Astrocyte (in vitro differentiated cells and primary cell): ENCODE results near the gene HM13. TPM values are rescaled to one million over a fixed set of nuclear protein-coding genes. Genes with fewer than 3 reads are reported as not detected.

Experiments used
- DNase-seq: peaks from one replicate; pipeline ENCODE4 v3.0.0-alpha.2; 2010; ENCODE audit warnings: low read depth
- FAIRE-seq: peaks from 2 replicates; lab custom pipeline; 2011; peaks lifted over from hg19 to GRCh38; lab: Jason Lieb, UNC
- H2AFZ ChIP-seq: 2 replicates; pipeline ENCODE4 v1.6.0; 2012; ENCODE audit warnings: low read depth, low read length, inconsistent platforms
- H3K27ac ChIP-seq: 2 replicates; pipeline ENCODE4 v1.5.1; 2011; ENCODE audit warnings: low read depth, low read length, inconsistent platforms
- H3K27me3 ChIP-seq: 2 replicates; pipeline ENCODE4 v1.6.0; 2011; ENCODE audit warnings: low read length, inconsistent platforms; ENCODE audit not compliant: insufficient read depth
- H3K36me3 ChIP-seq: 2 replicates; pipeline ENCODE4 v1.5.1; 2011; ENCODE audit warnings: low read length, inconsistent platforms; ENCODE audit not compliant: insufficient read depth
- H3K4me1 ChIP-seq: 2 replicates; pipeline ENCODE4 v1.5.1; 2011; ENCODE audit warnings: low read length, inconsistent platforms; ENCODE audit not compliant: insufficient read depth
- H3K4me2 ChIP-seq: 2 replicates; pipeline ENCODE4 v1.6.0; 2012; ENCODE audit warnings: low read length, inconsistent platforms
- H3K4me3 ChIP-seq: 2 replicates; pipeline ENCODE4 v1.5.1; 2011; ENCODE audit warnings: low read depth, mild to moderate bottlenecking, low read length, inconsistent platforms; ENCODE audit not compliant: insufficient read depth
- H3K79me2 ChIP-seq: 2 replicates; pipeline ENCODE4 v1.6.0; 2012; ENCODE audit warnings: mild to moderate bottlenecking, low read length, inconsistent platforms; ENCODE audit not compliant: insufficient read depth
- H3K9ac ChIP-seq: 2 replicates; pipeline ENCODE4 v1.6.0; 2012; ENCODE audit warnings: mild to moderate bottlenecking, low read length, inconsistent platforms
- H3K9me3 ChIP-seq: 2 replicates; pipeline ENCODE4 v1.5.1; 2012; ENCODE audit warnings: low read depth, mild to moderate bottlenecking, low read length, inconsistent platforms; ENCODE audit not compliant: insufficient read depth
- H4K20me1 ChIP-seq: 2 replicates; pipeline ENCODE4 v1.6.0; 2012; ENCODE audit warnings: low read length, inconsistent platforms; ENCODE audit not compliant: insufficient read depth
- H3K27ac Mint-ChIP-seq: one replicate; pipeline ENCODE4 v1.8.0; 2021; ENCODE audit warnings: mild to moderate bottlenecking, mixed read lengths; ENCODE audit not compliant: unreplicated experiment
- H3K27me3 Mint-ChIP-seq: one replicate; pipeline ENCODE4 v1.8.0; 2021; ENCODE audit warnings: low read depth, mixed read lengths; ENCODE audit not compliant: unreplicated experiment
- H3K36me3 Mint-ChIP-seq: one replicate; pipeline ENCODE4 v1.8.0; 2021; ENCODE audit warnings: low read depth, mixed read lengths; ENCODE audit not compliant: unreplicated experiment
- H3K4me1 Mint-ChIP-seq: one replicate; pipeline ENCODE4 v1.8.0; 2021; ENCODE audit warnings: low read depth, mixed read lengths; ENCODE audit not compliant: unreplicated experiment
- H3K4me3 Mint-ChIP-seq: one replicate; pipeline ENCODE4 v1.8.0; 2021; ENCODE audit warnings: mild to moderate bottlenecking, moderate library complexity, mixed read lengths; ENCODE audit not compliant: unreplicated experiment
- H3K9me3 Mint-ChIP-seq: one replicate; pipeline ENCODE4 v1.8.0; 2021; ENCODE audit warnings: mild to moderate bottlenecking, mixed read lengths; ENCODE audit not compliant: unreplicated experiment
- EZH2 ChIP-seq: IDR thresholded peaks from 2 replicates; pipeline ENCODE4 v1.6.1; 2012; ENCODE audit warnings: mild to moderate bottlenecking, low read length, inconsistent platforms; ENCODE audit not compliant: insufficient read depth
- total RNA-seq: library from RNA; stranded (reverse); gene quantifications from 2 replicates; pipeline ENCODE4 v1.2.1, GENCODE V29; 2021
- TF ChIP-seq, protein P1 (sequence below): IDR thresholded peaks from 2 replicates; pipeline ENCODE4 v1.5.1; 2011; ENCODE audit warnings: low read depth, mild to moderate bottlenecking, inconsistent platforms, low read length, moderate library complexity; ENCODE audit not compliant: insufficient read depth

Gene HM13
- total RNA-seq, 1 donor from 2014 or later = 399 TPM

DNA sequence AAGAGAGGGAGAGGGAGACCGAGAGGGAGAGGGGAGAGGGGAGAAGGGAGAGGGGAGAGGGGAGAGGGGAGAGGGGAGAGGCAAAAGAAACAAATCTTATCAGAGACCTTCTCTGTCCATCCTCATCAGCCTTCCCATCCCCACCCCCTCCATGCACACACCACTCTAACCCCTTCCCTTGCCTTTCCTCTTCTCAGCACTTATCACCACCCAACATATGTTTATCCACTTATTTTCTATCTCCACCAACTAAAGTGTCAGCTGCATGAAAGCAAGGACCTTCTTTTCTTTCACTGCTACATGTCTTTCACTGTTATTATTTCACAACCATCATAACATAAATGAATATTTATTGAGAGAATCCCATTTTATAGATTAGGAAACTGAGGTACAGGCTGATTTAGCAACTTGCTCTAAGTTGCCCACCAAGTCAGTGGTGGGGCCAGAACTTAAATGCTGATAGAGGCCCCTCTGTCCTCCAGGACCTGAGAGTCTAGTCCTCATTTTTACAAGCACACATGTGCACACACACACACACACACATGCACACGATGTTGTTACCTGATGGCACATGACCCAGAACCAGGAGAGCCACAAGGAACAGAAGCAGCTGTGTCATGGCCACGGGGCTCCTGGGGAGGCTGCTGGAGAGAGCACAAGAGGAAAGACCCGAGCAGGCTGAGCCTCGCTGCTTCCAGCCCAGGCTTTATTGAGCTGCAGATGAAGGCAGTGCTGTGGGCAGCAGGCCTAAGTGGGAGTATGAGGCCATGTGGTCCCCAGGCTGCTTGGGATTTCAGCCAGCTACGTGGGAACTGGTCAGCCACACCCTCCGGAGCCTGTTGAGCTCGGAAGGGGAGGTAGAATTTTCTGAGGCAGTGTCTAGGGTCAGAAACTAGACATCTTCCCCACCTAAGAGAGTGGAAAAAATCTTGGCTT, 41.6 kb upstream of the HM13 start:
- Histone ChIP-seq H3K9ac (no peak overlapping the region), H3K27me3 (peaks cover 24% of the 10 kb centered on the region), H3K9me3 (no peaks in the 10 kb centered on the region), H4K20me1 (no peaks in the 10 kb centered on the region), H3K4me2 (no peak overlapping the region), H2AFZ (no peak overlapping the region), H3K79me2 (no peaks in the 10 kb centered on the region), H3K27ac (no peak overlapping the region), H3K4me3 (no peak overlapping the region), H3K4me1 (no peaks in the 10 kb centered on the region), H3K36me3 (no peaks in the 10 kb centered on the region)
- DNase-seq (no peak), FAIRE-seq (no peak)
- no peaks in the 10 kb centered on the region for H3K36me3 Mint-ChIP-seq
- H3K27me3 Mint-ChIP-seq = peaks cover 39% of the 10 kb centered on the region
- no peak overlapping the region for H3K4me3 Mint-ChIP-seq
- no peaks in the 10 kb centered on the region for H3K4me1 Mint-ChIP-seq
- no peak for TF ChIP-seq EZH2
- TF ChIP-seq, protein P1, sequence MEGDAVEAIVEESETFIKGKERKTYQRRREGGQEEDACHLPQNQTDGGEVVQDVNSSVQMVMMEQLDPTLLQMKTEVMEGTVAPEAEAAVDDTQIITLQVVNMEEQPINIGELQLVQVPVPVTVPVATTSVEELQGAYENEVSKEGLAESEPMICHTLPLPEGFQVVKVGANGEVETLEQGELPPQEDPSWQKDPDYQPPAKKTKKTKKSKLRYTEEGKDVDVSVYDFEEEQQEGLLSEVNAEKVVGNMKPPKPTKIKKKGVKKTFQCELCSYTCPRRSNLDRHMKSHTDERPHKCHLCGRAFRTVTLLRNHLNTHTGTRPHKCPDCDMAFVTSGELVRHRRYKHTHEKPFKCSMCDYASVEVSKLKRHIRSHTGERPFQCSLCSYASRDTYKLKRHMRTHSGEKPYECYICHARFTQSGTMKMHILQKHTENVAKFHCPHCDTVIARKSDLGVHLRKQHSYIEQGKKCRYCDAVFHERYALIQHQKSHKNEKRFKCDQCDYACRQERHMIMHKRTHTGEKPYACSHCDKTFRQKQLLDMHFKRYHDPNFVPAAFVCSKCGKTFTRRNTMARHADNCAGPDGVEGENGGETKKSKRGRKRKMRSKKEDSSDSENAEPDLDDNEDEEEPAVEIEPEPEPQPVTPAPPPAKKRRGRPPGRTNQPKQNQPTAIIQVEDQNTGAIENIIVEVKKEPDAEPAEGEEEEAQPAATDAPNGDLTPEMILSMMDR = no peak
- H3K9me3 Mint-ChIP-seq = peaks cover 19% of the 10 kb centered on the region
- H3K27ac Mint-ChIP-seq = no peak overlapping the region

DNA sequence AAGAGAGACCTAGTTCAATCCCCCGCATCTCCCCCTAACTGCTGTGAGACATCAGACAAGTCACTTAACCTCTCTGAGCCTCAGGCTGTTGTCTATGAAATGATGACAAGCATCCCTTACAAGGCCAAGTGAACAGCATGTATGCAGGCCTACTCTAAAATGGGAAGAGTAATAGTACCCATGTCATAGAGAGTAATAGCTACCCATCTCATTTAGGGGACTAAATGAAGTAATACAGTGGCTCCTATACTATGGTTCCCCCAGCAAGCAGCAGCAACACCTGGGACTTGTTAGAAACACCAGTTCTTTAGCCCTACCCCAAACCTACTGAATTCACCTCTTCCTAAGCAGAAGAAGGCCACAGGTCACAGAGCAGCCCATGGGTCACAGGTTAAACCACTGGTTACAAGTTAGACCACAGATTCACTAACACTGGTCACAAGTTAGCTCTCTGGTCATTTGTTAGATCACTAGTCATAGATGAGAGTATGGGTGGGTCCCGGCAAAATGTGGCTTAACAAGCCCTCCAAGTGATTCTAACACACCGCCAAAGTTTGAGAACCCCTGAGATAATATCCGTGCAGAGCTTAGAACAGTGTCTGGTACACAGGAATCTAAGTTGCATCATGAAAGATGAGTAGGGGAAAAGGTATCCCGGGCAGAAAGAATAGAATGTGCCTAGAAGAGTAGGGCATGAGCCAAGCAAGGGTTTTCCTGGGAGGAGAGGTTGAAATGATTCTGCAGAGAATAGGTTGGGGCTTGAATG, 40.7 kb upstream of the HM13 start:
- Mint-ChIP-seq H3K4me1 (no peaks in the 10 kb centered on the region), H3K9me3 (peaks cover 16% of the 10 kb centered on the region), H3K36me3 (no peaks in the 10 kb centered on the region), H3K27ac (no peak overlapping the region), H3K27me3 (peaks cover 38% of the 10 kb centered on the region), H3K4me3 (no peak overlapping the region)
- H3K36me3 ChIP-seq = no peaks in the 10 kb centered on the region
- H4K20me1 ChIP-seq = no peaks in the 10 kb centered on the region
- DNase-seq (no peak), FAIRE-seq (no peak)
- H3K9me3 ChIP-seq = no peaks in the 10 kb centered on the region
- TF ChIP-seq, protein P1 = no peak
- no peak for TF ChIP-seq EZH2
- H3K4me3 ChIP-seq = no peak overlapping the region
- no peak overlapping the region for H2AFZ ChIP-seq
- no peak overlapping the region for H3K4me2 ChIP-seq
- no peaks in the 10 kb centered on the region for H3K79me2 ChIP-seq
- H3K27me3 ChIP-seq = peaks cover 24% of the 10 kb centered on the region
- no peak overlapping the region for H3K27ac ChIP-seq
- H3K9ac ChIP-seq = no peak overlapping the region
- no peaks in the 10 kb centered on the region for H3K4me1 ChIP-seq

DNA sequence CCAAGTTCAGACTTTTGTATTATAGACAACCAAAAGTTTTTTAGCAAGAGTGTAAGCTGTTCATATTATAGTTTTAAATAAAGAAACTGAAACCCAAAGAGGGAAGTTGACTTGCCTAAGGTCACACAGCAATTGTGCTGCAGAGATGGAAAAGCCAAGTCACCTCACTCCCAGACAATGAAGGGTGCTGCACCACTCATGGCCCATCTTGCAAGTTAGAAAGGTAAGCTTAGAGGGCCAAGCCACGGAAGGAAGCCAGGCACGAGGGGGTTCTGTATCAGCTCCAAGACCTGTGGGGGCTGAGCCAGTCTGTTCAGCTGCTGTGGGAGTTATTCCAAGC, 40.2 kb upstream of the HM13 start:
- TF ChIP-seq, protein P1 = no peak
- no peak for TF ChIP-seq EZH2
- H3K36me3 ChIP-seq = no peaks in the 10 kb centered on the region
- H3K4me3 ChIP-seq = no peak overlapping the region
- no peak overlapping the region for H3K27ac Mint-ChIP-seq
- no peaks in the 10 kb centered on the region for H3K36me3 Mint-ChIP-seq
- FAIRE-seq (no peak), DNase-seq (no peak)
- no peaks in the 10 kb centered on the region for H3K4me1 Mint-ChIP-seq
- no peaks in the 10 kb centered on the region for H4K20me1 ChIP-seq
- H3K4me1 ChIP-seq = no peaks in the 10 kb centered on the region
- no peaks in the 10 kb centered on the region for H3K9me3 ChIP-seq
- H3K27ac ChIP-seq = no peak overlapping the region
- H3K9ac ChIP-seq = no peak overlapping the region
- H3K9me3 Mint-ChIP-seq = peaks cover 16% of the 10 kb centered on the region
- no peak overlapping the region for H3K4me3 Mint-ChIP-seq
- peaks cover 24% of the 10 kb centered on the region for H3K27me3 ChIP-seq
- H2AFZ ChIP-seq = no peak overlapping the region
- peaks cover 38% of the 10 kb centered on the region for H3K27me3 Mint-ChIP-seq
- H3K4me2 ChIP-seq = no peak overlapping the region
- no peaks in the 10 kb centered on the region for H3K79me2 ChIP-seq
